SH-SY5Y (cell line): Measurements from ENCODE around the gene HPDL.

ENCODE experiments used
- GATA2 ChIP-seq: IDR thresholded peaks from 2 replicates; pipeline ENCODE4 v1.6.1; 2011; ENCODE audit warnings: mild to moderate bottlenecking, low read depth, low read length
- GATA3 ChIP-seq: IDR thresholded peaks from 2 replicates; pipeline ENCODE4 v1.6.1; 2011; ENCODE audit warnings: low read depth, mild to moderate bottlenecking, low read length, moderate library complexity

The HPDL gene

DNA sequence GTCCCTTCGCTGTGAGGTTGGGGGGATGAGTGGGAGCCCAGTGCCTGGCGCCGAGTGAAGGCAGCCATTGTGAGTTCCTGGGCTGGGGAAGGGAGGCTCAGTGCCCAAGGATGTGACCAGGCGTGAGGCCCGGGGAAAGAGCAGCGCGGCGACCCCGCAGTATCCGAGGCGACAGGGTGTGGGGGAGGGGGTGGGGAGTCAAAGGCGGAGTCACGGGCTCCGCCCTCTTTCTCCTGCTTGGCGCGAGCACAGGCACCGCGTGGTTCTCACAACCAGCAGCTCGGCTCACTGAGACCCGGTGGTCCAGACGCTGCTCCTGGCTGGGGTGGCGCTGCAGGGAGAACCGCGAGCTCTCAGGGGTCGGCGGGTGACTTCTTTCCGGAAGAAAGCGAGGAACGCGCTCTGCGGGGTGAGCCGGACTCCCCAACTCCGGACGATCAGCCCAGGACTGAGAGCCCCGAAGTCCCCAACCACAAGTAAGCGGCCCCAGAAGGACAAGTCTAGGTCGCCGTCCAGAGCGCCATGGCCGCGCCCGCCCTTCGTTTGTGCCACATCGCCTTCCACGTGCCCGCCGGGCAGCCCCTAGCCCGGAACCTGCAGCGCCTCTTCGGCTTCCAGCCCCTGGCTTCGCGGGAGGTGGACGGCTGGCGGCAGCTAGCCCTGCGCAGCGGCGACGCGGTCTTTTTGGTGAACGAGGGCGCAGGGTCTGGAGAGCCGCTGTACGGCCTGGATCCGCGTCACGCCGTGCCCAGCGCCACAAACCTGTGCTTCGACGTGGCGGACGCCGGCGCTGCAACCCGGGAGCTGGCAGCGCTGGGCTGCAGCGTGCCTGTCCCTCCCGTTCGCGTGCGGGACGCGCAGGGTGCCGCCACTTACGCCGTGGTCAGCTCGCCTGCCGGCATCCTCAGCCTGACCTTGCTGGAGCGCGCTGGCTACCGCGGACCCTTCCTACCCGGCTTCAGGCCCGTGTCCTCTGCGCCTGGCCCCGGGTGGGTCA, at the start of gene HPDL:
Gene HPDL, plus strand, starts transcription at position 269 of the 997 bp plus-strand sequence. Its CDS starts 254 bp downstream, at position 523.
- TF ChIP-seq GATA2, result no peak
- TF ChIP-seq GATA3, result no peak

GRCh38 chr1:45282351-45282750, 44.3 kb upstream of the HPDL start:
- TF ChIP-seq GATA2, result no peak
- TF ChIP-seq GATA3, result no peak

DNA sequence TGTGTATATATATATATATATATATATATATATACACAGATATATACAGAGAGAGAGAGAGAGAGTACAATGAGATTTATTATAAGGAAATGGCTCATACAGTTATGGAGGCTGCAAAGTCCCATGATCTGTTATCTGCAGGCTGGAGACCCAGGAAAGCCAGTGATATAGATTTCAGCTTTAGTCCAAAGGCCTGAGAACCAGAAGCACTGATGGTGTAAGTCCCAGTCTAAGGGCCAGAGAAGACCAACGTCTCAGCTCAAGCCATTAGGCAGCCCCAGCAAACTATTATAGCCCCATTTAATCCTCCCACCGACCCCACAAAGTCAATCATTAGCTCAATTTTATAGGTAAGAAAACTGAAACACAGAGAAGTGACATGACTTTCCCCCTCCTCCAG, 35.0 kb upstream of the HPDL start:
- TF ChIP-seq GATA3 (no peak), GATA2 (no peak)

GRCh38 chr1:45297666-45298356, 28.9 kb upstream of the HPDL start:
- TF ChIP-seq GATA2 (no peak), GATA3 (no peak)

DNA sequence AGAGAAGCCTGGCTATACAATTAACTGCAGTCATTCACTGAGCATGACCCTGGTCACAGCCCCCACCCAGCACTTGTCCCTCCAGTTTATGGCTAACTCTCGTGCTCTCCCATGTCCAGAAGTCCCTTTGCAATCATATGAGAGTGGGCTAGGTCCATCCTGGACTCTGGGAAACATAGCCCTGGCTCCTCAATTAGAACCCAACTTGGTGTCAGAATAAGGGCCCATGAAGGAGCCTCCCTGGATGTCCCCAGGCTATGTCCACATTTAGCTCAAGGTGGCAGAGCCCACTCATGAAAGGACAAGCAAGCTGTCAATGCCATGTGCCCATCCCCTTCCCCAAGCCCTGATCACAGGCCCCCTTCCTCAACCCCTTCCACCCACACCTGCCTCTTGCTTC, 27.4 kb upstream of the HPDL start:
- TF ChIP-seq GATA3, result no peak
- TF ChIP-seq GATA2, result no peak

DNA sequence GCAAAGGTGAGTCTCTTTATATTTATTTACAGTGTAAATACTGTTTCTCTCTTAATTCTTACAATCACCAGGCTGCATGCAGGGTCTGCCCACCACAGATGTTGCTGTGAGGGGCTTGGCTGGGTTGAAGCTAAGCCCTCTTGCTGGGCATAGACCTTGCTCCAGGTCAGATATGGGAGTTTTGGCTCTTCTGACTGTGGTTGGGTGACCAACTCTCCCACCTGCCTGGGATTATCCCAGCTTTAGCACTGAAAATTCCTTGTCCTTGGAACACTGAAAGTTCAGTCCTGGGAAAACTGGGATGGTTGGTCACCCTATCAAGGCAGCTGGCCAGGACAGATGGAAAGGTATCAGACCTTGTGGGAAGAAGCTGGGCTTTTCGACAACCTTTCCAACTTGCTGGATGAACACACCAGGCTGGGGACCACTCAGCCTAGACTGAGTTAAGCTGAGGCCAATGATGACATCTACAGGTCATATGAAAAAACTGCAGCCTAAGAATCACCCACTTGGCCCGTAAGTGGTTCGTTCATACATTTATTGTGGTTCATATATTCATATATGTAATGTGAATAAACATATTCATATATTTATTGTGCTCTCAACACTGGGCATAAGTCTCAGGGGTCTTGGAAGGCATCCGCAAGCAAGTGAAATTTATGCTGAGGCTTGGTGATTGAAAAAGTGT, 26.6 kb upstream of the HPDL start:
- no peak for TF ChIP-seq GATA2
- no peak for TF ChIP-seq GATA3

- TF ChIP-seq GATA2 (no peak), GATA3 (no peak)
Measured at GRCh38 chr1:45300669-45300997, 26.1 kb upstream of the HPDL start.

DNA sequence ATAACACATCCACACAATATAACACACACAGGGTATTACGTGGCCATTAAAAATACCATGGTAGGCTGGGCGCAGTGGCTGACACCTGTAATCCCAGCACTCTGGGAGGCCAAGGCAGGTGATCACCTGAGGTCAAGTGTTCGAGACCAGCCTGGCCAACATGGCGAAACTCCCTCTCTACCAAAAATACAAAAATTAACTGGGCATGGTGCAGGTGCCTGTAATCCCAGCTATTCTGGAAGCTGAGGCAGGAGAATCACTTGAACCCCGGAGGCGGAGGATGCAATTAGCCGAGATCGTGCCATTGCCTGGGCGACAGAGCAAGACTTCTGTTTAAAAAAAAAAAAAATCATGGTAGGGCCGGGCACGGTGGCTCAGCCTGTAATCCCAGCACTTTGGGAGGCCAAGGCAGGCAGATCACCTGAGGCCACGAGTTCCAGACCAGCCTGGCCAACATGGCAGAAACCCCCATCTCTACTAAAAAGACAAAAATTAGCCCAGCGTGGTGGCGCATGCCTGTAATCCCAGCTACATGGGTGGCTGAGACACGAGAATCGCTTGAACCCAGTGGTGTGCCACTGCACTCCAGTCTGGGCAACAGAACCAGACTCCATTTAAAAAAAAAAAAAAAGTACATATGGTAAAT, 24.1 kb upstream of the HPDL start:
- TF ChIP-seq GATA2 (no peak), GATA3 (no peak)

GRCh38 chr1:45303520-45304310, 23.0 kb upstream of the HPDL start:
- TF ChIP-seq GATA2 (no peak), GATA3 (no peak)

- TF ChIP-seq GATA3 (no peak), GATA2 (no peak)
Measured at GRCh38 chr1:45304311-45305081, 22.2 kb upstream of the HPDL start.

- no peak for TF ChIP-seq GATA3
- TF ChIP-seq GATA2, result no peak
Measured at GRCh38 chr1:45305231-45305630, 21.5 kb upstream of the HPDL start.

DNA sequence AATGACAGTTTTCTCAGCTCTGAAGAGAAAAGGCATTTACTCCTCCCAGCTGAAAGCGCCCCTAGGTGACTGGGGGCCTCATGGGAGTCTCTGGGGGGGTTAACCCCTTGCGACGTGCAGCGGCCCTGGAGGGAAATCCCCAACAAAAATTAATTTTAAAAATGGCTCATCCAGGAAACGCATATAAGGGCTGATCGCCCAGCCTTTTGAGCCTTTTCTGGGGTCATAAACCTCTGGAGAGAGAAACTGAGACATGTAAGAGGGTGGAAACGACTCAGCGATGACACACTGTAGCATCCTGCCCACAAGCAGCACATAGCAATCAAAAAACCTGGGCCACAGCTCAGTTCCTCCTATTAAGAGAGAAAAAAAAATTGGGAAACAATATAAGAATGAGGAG, 20.4 kb upstream of the HPDL start:
- TF ChIP-seq GATA2 (no peak), GATA3 (no peak)

- no peak for TF ChIP-seq GATA3
- no peak for TF ChIP-seq GATA2
Measured at GRCh38 chr1:45306905-45307304, 19.8 kb upstream of the HPDL start.
